Neuronal stem cell (in vitro differentiated cells): Measurements from ENCODE around the gene PLXDC1.

Experiments used
- DNase-seq: peaks from one replicate; pipeline ENCODE4 v3.0.0-alpha.2; 2013; ENCODE audit warnings: low spot score
- H2AFZ ChIP-seq: one replicate; pipeline ENCODE4 v1.6.1; 2013; ENCODE audit warnings: mild to moderate bottlenecking, low read length, inconsistent platforms
- H2AK5ac ChIP-seq: 2 replicates; pipeline ENCODE4 v1.6.1; 2013; ENCODE audit warnings: low read depth, mild to moderate bottlenecking, inconsistent platforms, low read length, moderate library complexity, mixed read lengths
- H2BK120ac ChIP-seq: 2 replicates; pipeline ENCODE4 v1.6.1; 2013; ENCODE audit warnings: low read depth, mild to moderate bottlenecking, inconsistent platforms, low read length, moderate library complexity, mixed read lengths
- H2BK12ac ChIP-seq: one replicate; pipeline ENCODE4 v1.6.1; 2013; ENCODE audit warnings: low read length, inconsistent platforms
- H2BK15ac ChIP-seq: 2 replicates; pipeline ENCODE4 v1.6.1; 2013; ENCODE audit warnings: mild to moderate bottlenecking, low read length, inconsistent platforms, mixed read lengths
- H2BK5ac ChIP-seq: one replicate; pipeline ENCODE4 v1.6.1; 2013; ENCODE audit warnings: inconsistent platforms, mild to moderate bottlenecking, low read length, moderate library complexity
- H3K14ac ChIP-seq: one replicate; pipeline ENCODE4 v1.6.1; 2013; ENCODE audit warnings: low read length, inconsistent platforms
- H3K18ac ChIP-seq: 2 replicates; pipeline ENCODE4 v1.6.1; 2013; ENCODE audit warnings: low read length, inconsistent platforms
- H3K23ac ChIP-seq: 2 replicates; pipeline ENCODE4 v1.6.1; 2013; ENCODE audit warnings: low read depth, mild to moderate bottlenecking, mixed read lengths, low read length, inconsistent platforms; ENCODE audit not compliant: poor library complexity
- H3K27ac ChIP-seq: replicated peaks from 3 replicates; pipeline ENCODE4 v1.5.1; 2013; ENCODE audit warnings: low read length, inconsistent platforms
- H3K27me3 ChIP-seq, 3 experiments: 2 replicates each; pipeline ENCODE4 v1.6.1; 2013; ENCODE audit warnings: low read length in 3 of 3, mild to moderate bottlenecking in 2 of 3, inconsistent platforms in 1 of 3, low read depth in 1 of 3, mixed read lengths in 1 of 3, moderate library complexity in 1 of 3; ENCODE audit not compliant: control insufficient read depth in 3 of 3, insufficient read depth in 3 of 3
- H3K36me3 ChIP-seq, 2 donors: replicated peaks in 1 of 2; 2 replicates each; pipeline ENCODE4 v1.6.1; 2013; ENCODE audit warnings: low read length in 2 of 2; ENCODE audit not compliant: control insufficient read depth in 2 of 2, insufficient read depth in 2 of 2
- H3K4ac ChIP-seq: 2 replicates; pipeline ENCODE4 v1.6.1; 2013; ENCODE audit warnings: inconsistent platforms, mild to moderate bottlenecking, low read length, moderate library complexity
- H3K4me1 ChIP-seq, 2 donors: 1 replicate in 1 of 2; 2 replicates in 1 of 2; pipeline ENCODE4 v1.6.1; 2013; ENCODE audit warnings: low read length in 2 of 2, low read depth in 1 of 2; ENCODE audit not compliant: control insufficient read depth in 2 of 2, insufficient read depth in 1 of 2
- H3K4me2 ChIP-seq: one replicate; pipeline ENCODE4 v1.6.1; 2013; ENCODE audit warnings: mild to moderate bottlenecking, low read length, inconsistent platforms; ENCODE audit not compliant: insufficient read depth, poor library complexity, severe bottlenecking
- H3K4me3 ChIP-seq, 2 donors: 2 replicates each; pipeline ENCODE4 v1.5.1; 2013; ENCODE audit warnings: low read length in 2 of 2, mild to moderate bottlenecking in 2 of 2, inconsistent platforms in 1 of 2, moderate library complexity in 1 of 2
- H3K79me1 ChIP-seq: one replicate; pipeline ENCODE4 v1.6.1; 2013; ENCODE audit warnings: low read depth, mild to moderate bottlenecking, inconsistent platforms, low read length, moderate library complexity
- H3K9ac ChIP-seq: one replicate; pipeline ENCODE4 v1.6.1; 2013; ENCODE audit warnings: mild to moderate bottlenecking, low read depth, low read length, inconsistent platforms; ENCODE audit not compliant: poor library complexity
- H3K9me3 ChIP-seq, 2 donors: replicated peaks in 1 of 2; 2 replicates each; pipeline versions ENCODE3 to v1.6.1; 2013; ENCODE audit warnings: low read length in 2 of 2, mild to moderate bottlenecking in 2 of 2, inconsistent platforms in 1 of 2, low read depth in 1 of 2, mixed read lengths in 1 of 2, moderate library complexity in 1 of 2; ENCODE audit not compliant: control insufficient read depth in 2 of 2, insufficient read depth in 1 of 2
- H4K8ac ChIP-seq: one replicate; pipeline ENCODE4 v1.6.1; 2013; ENCODE audit warnings: low read depth, mild to moderate bottlenecking, inconsistent platforms, low read length, moderate library complexity
- H4K91ac ChIP-seq: one replicate; pipeline ENCODE4 v1.6.1; 2013; ENCODE audit warnings: low read length, low read depth, mild to moderate bottlenecking, inconsistent platforms; ENCODE audit not compliant: poor library complexity
- WGBS, 2 donors: extraction: QIAGEN DNeasy Blood & Tissue Kit; methylation state at CpG; one replicate each; pipeline ENCODE4 v1.1.7; 2013; ENCODE audit warnings: missing lambda C conversion rate in 2 of 2, mixed read lengths in 1 of 2; ENCODE audit not compliant: insufficient read length in 2 of 2, insufficient replicate concordance in 1 of 2; ENCODE audit errors: extremely low coverage in 2 of 2; 5-methylcytosine and 5-hydroxymethylcytosine counted together

The PLXDC1 gene

GRCh38 chr17:39104657-39105056, 46.8 kb downstream of the PLXDC1 start:
- Histone ChIP-seq H2AFZ (no peak overlapping the region), H4K91ac (no peak overlapping the region), H3K9ac (no peak overlapping the region), H3K27ac (no peak overlapping the region), H2BK5ac (no peak overlapping the region), H3K36me3 (no peaks in the 10 kb centered on the region), H3K4me3 (no peak overlapping the region), H3K23ac (no peak overlapping the region), H3K4ac (peak overlapping the region; percentile 48), H3K14ac (no peak overlapping the region), H2AK5ac (peak overlapping the region; percentile 24), H3K9me3 (no peaks in the 10 kb centered on the region), H2BK15ac (peak overlapping the region; percentile 65), H3K27me3 (peaks cover 0 to 43% (median 0%) of the 10 kb centered on the region in 3 experiments), H2BK120ac (no peak overlapping the region), H3K4me2 (no peak overlapping the region), H4K8ac (no peak overlapping the region), H2BK12ac (no peak overlapping the region), H3K4me1 (peaks cover 0 to 10% of the 10 kb centered on the region in 2 donors), H3K79me1 (peaks cover 1% of the 10 kb centered on the region), H3K18ac (peak overlapping the region; percentile 24)
- no CpG with 5 or more reads among the region's 8 CpGs for WGBS, 2 donors
- DNase-seq: no peak

- no peak overlapping the region for H4K8ac ChIP-seq
- DNase-seq: no peak
- no peak overlapping the region for H2BK120ac ChIP-seq
- no peak overlapping the region for H3K18ac ChIP-seq
- no peak overlapping the region for H2AK5ac ChIP-seq
- H3K36me3 ChIP-seq: no peaks in the 10 kb centered on the region
- no peak overlapping the region for H3K4me2 ChIP-seq
- no peak overlapping the region for H2BK12ac ChIP-seq
- no peak overlapping the region for H3K14ac ChIP-seq
- no peak overlapping the region for H3K4ac ChIP-seq
- peaks cover 1% of the 10 kb centered on the region for H3K79me1 ChIP-seq
- H3K9me3 ChIP-seq: no peaks in the 10 kb centered on the region
- peaks cover 0 to 47% (median 0%) of the 10 kb centered on the region in 3 experiments for H3K27me3 ChIP-seq
- H3K27ac ChIP-seq: no peak overlapping the region
- H3K4me3 ChIP-seq: no peak overlapping the region
- no peak overlapping the region for H2BK5ac ChIP-seq
- no peak overlapping the region for H2AFZ ChIP-seq
- peaks cover 0 to 10% of the 10 kb centered on the region in 2 donors for H3K4me1 ChIP-seq
- no peak overlapping the region for H3K9ac ChIP-seq
- H2BK15ac ChIP-seq: no peak overlapping the region
- no peak overlapping the region for H3K23ac ChIP-seq
- H4K91ac ChIP-seq: no peak overlapping the region
- WGBS, 2 donors: no CpG with 5 or more reads among the region's 5 CpGs
Observed at GRCh38 chr17:39104046-39104445, 47.4 kb downstream of the PLXDC1 start.

GRCh38 chr17:39101091-39101490, 50.3 kb downstream of the PLXDC1 start:
- WGBS, 2 donors: no CpG with 5 or more reads among the region's 12 CpGs
- no peak overlapping the region for H2BK5ac ChIP-seq
- H2BK120ac ChIP-seq: no peak overlapping the region
- H3K4me2 ChIP-seq: no peak overlapping the region
- no peak overlapping the region for H2BK15ac ChIP-seq
- no peak overlapping the region for H3K27ac ChIP-seq
- peaks cover 0 to 37% (median 0%) of the 10 kb centered on the region in 3 experiments for H3K27me3 ChIP-seq
- no peak overlapping the region for H2AK5ac ChIP-seq
- no peak overlapping the region for H2AFZ ChIP-seq
- H3K36me3 ChIP-seq: no peaks in the 10 kb centered on the region
- H3K9me3 ChIP-seq: no peaks in the 10 kb centered on the region
- no peak overlapping the region for H3K14ac ChIP-seq
- no peak overlapping the region for H4K91ac ChIP-seq
- H2BK12ac ChIP-seq: no peak overlapping the region
- no peak overlapping the region for H3K4me3 ChIP-seq
- no peak overlapping the region for H3K23ac ChIP-seq
- H3K79me1 ChIP-seq: no peaks in the 10 kb centered on the region
- no peak for DNase-seq
- H3K4ac ChIP-seq: no peak overlapping the region
- H3K18ac ChIP-seq: no peak overlapping the region
- H3K4me1 ChIP-seq: peaks cover 9 to 18% of the 10 kb centered on the region in 2 donors
- no peak overlapping the region for H4K8ac ChIP-seq
- no peak overlapping the region for H3K9ac ChIP-seq

GRCh38 chr17:39100530-39100929, 50.9 kb downstream of the PLXDC1 start:
- no peak overlapping the region for H3K4me2 ChIP-seq
- H3K9ac ChIP-seq: no peak overlapping the region
- H2BK15ac ChIP-seq: no peak overlapping the region
- no peak overlapping the region for H4K8ac ChIP-seq
- DNase-seq: no peak
- peaks cover 0 to 33% (median 0%) of the 10 kb centered on the region in 3 experiments for H3K27me3 ChIP-seq
- H2AK5ac ChIP-seq: peak overlapping the region; percentile 16
- no CpG with 5 or more reads among the region's 9 CpGs for whole genome bisulfite sequencing, 2 donors
- H3K4me1 ChIP-seq: peaks cover 9 to 18% of the 10 kb centered on the region in 2 donors
- no peak overlapping the region for H3K4ac ChIP-seq
- no peaks in the 10 kb centered on the region for H3K36me3 ChIP-seq
- H2BK5ac ChIP-seq: no peak overlapping the region
- no peak overlapping the region for H3K23ac ChIP-seq
- no peaks in the 10 kb centered on the region for H3K79me1 ChIP-seq
- H4K91ac ChIP-seq: no peak overlapping the region
- H3K9me3 ChIP-seq: no peaks in the 10 kb centered on the region
- no peak overlapping the region for H3K18ac ChIP-seq
- no peak overlapping the region for H2BK12ac ChIP-seq
- H3K4me3 ChIP-seq: no peak overlapping the region
- no peak overlapping the region for H3K14ac ChIP-seq
- H2AFZ ChIP-seq: no peak overlapping the region
- no peak overlapping the region for H3K27ac ChIP-seq
- H2BK120ac ChIP-seq: no peak overlapping the region
